Neural progenitor cell (in vitro differentiated cells): ENCODE data around the gene ERC2. TPM values are rescaled to one million over a fixed set of nuclear protein-coding genes. Genes with fewer than 3 reads are reported as not detected.

Experiments
- DNase-seq: peaks from one replicate; pipeline ENCODE4 v3.0.0-alpha.2; 2016; ENCODE audit warnings: low spot score
- H2AFZ ChIP-seq: fragments of 200-600 bp; sonication (generic); replicated peaks from 2 replicates; pipeline ENCODE4 v1.6.1; 2016; ENCODE audit warnings: antibody characterized with exemption
- H3F3A ChIP-seq: fragments of 200-600 bp; sonication (generic); 2 replicates; pipeline ENCODE4 v1.6.1; 2016; ENCODE audit warnings: antibody characterized with exemption, low read depth
- H3K27ac ChIP-seq: fragments of 200-600 bp; sonication (generic); 2 replicates; pipeline ENCODE4 v1.5.1; 2016; ENCODE audit warnings: mild to moderate bottlenecking
- H3K27me3 ChIP-seq: fragments of 200-600 bp; sonication (generic); 2 replicates; pipeline ENCODE4 v1.6.1; 2016; ENCODE audit warnings: mild to moderate bottlenecking, moderate library complexity
- H3K36me3 ChIP-seq: fragments of 200-600 bp; sonication (generic); 2 replicates; pipeline ENCODE4 v1.5.1; 2016
- H3K4me1 ChIP-seq: fragments of 200-600 bp; sonication (generic); 2 replicates; pipeline ENCODE4 v1.6.1; 2016; ENCODE audit warnings: mixed run types
- H3K4me2 ChIP-seq: fragments of 200-600 bp; sonication (generic); 2 replicates; pipeline ENCODE4 v1.6.1; 2016
- H3K4me3 ChIP-seq: fragments of 200-600 bp; sonication (generic); 2 replicates; pipeline ENCODE4 v1.5.1; 2016
- H3K79me2 ChIP-seq: fragments of 200-600 bp; sonication (generic); 2 replicates; pipeline ENCODE4 v1.6.1; 2016; ENCODE audit warnings: low read depth
- H3K9ac ChIP-seq: fragments of 200-600 bp; sonication (generic); 2 replicates; pipeline ENCODE4 v1.6.1; 2016
- H3K9me3 ChIP-seq: fragments of 200-600 bp; sonication (generic); 2 replicates; pipeline ENCODE4 v1.5.1; 2016; ENCODE audit warnings: low read depth
- H4K20me1 ChIP-seq: fragments of 200-600 bp; sonication (generic); 2 replicates; pipeline ENCODE4 v1.6.1; 2016; ENCODE audit warnings: low read depth
- H3K27ac Mint-ChIP-seq: 3 replicates; pipeline ENCODE4 v1.8.0; 2021; ENCODE audit warnings: mixed read lengths
- H3K27me3 Mint-ChIP-seq: 2 replicates; pipeline ENCODE4 v1.8.0; 2022; ENCODE audit warnings: low read depth, mild to moderate bottlenecking, inconsistent platforms, moderate library complexity, mixed read lengths; ENCODE audit not compliant: insufficient read depth
- H3K36me3 Mint-ChIP-seq: 3 replicates; pipeline ENCODE4 v1.8.0; 2021; ENCODE audit warnings: mixed read lengths
- H3K4me1 Mint-ChIP-seq: 3 replicates; pipeline ENCODE4 v1.8.0; 2021; ENCODE audit warnings: mixed read lengths
- H3K4me3 Mint-ChIP-seq: 3 replicates; pipeline ENCODE4 v1.8.0; 2021; ENCODE audit warnings: mild to moderate bottlenecking, moderate library complexity, mixed read lengths
- H3K9me3 Mint-ChIP-seq: 3 replicates; pipeline ENCODE4 v1.8.0; 2020; ENCODE audit warnings: mixed read lengths
- EZH2 ChIP-seq: fragments of 200-600 bp; sonication (generic); IDR thresholded peaks from 2 replicates; pipeline ENCODE4 v1.6.1; 2017; ENCODE audit warnings: antibody characterized with exemption, mild to moderate bottlenecking, moderate library complexity
- EZH2phosphoT487 ChIP-seq: fragments of 200-600 bp; sonication (generic); IDR thresholded peaks from 2 replicates; pipeline ENCODE4 v1.6.1; 2017; ENCODE audit warnings: antibody characterized with exemption
- total RNA-seq: library from RNA; depleted of rRNA; stranded (reverse); fragments of >200 nt; gene quantifications from 2 replicates; pipeline ENCODE4 v1.2.3, GENCODE V29; 2015; ENCODE audit warnings: low replicate concordance
- TF ChIP-seq, protein P1 (sequence below): fragments of 200-600 bp; sonication (generic); IDR thresholded peaks from 2 replicates; pipeline ENCODE4 v1.5.1; 2017; ENCODE audit warnings: antibody characterized with exemption, mild to moderate bottlenecking

Gene ERC2
- total RNA-seq, 1 donor from 2014 or later = 24.8 TPM

DNA sequence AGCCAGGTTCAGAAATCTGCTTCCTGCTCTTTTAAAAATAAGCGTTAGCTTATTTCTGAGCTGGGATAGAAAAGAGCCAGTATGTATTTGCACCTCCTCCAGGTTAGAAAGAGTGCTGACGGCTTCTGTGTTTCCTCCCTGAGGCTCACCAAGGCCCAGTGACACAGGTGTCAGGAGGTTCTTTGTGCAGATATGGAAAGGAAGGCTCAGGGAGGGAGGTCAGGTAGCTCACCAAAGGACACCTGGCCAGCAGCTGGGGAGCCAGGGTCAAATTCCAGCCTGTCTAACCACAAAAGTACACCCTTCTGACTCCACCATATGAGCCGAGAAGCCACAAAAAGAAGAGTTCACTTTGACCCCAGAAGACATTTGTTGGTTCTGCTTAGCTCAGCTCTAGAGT is 780.1 kb downstream of the ERC2 start:
- H2AFZ ChIP-seq = no peak overlapping the region
- no peak for DNase-seq
- H3K9me3 Mint-ChIP-seq = no peaks in the 10 kb centered on the region
- no peaks in the 10 kb centered on the region for H3K9me3 ChIP-seq
- no peaks in the 10 kb centered on the region for H3K36me3 Mint-ChIP-seq
- peaks cover 14% of the 10 kb centered on the region for H3F3A ChIP-seq
- peaks cover 7% of the 10 kb centered on the region for H3K27me3 Mint-ChIP-seq
- H3K27ac Mint-ChIP-seq = no peak overlapping the region
- no peaks in the 10 kb centered on the region for H3K36me3 ChIP-seq
- no peak overlapping the region for H3K27ac ChIP-seq
- H3K4me2 ChIP-seq = no peak overlapping the region
- H4K20me1 ChIP-seq = no peaks in the 10 kb centered on the region
- no peak overlapping the region for H3K4me3 Mint-ChIP-seq
- TF ChIP-seq EZH2 = no peak
- TF ChIP-seq, protein P1, sequence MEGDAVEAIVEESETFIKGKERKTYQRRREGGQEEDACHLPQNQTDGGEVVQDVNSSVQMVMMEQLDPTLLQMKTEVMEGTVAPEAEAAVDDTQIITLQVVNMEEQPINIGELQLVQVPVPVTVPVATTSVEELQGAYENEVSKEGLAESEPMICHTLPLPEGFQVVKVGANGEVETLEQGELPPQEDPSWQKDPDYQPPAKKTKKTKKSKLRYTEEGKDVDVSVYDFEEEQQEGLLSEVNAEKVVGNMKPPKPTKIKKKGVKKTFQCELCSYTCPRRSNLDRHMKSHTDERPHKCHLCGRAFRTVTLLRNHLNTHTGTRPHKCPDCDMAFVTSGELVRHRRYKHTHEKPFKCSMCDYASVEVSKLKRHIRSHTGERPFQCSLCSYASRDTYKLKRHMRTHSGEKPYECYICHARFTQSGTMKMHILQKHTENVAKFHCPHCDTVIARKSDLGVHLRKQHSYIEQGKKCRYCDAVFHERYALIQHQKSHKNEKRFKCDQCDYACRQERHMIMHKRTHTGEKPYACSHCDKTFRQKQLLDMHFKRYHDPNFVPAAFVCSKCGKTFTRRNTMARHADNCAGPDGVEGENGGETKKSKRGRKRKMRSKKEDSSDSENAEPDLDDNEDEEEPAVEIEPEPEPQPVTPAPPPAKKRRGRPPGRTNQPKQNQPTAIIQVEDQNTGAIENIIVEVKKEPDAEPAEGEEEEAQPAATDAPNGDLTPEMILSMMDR = no peak
- no peak for TF ChIP-seq EZH2phosphoT487
- H3K9ac ChIP-seq = no peak overlapping the region
- no peak overlapping the region for H3K4me3 ChIP-seq
- peaks cover 84% of the 10 kb centered on the region for H3K4me1 Mint-ChIP-seq
- no peaks in the 10 kb centered on the region for H3K27me3 ChIP-seq
- peaks cover 41% of the 10 kb centered on the region for H3K4me1 ChIP-seq
- no peaks in the 10 kb centered on the region for H3K79me2 ChIP-seq

DNA sequence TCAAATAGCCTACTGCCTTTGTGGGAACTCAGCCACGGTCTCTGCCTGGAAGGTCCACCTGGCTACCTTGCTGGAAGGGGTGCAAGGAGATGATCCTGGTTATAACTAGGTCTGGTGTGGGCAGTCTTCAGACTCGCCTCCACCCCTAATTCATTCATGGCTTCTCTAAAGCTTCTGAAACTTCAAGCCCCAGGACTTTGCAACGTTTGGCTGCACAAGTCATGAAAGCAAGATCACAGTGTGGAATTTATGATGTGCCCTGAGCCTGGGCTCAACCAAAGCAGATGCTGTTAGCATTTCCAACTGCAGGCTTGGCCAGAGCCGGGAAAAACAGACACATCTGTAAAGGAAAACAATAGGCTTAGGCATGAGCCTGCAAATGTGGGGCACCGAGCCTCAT is 780.7 kb downstream of the ERC2 start:
- Histone ChIP-seq H3K4me2 (no peak overlapping the region), H3K36me3 (no peaks in the 10 kb centered on the region), H3K79me2 (no peaks in the 10 kb centered on the region), H3K27me3 (no peaks in the 10 kb centered on the region), H3K9ac (no peak overlapping the region), H4K20me1 (no peaks in the 10 kb centered on the region), H3K27ac (no peak overlapping the region), H3K9me3 (no peaks in the 10 kb centered on the region), H3F3A (peaks cover 14% of the 10 kb centered on the region), H2AFZ (no peak overlapping the region), H3K4me1 (peaks cover 41% of the 10 kb centered on the region), H3K4me3 (no peak overlapping the region)
- DNase-seq = no peak
- Mint-ChIP-seq H3K9me3 (no peaks in the 10 kb centered on the region), H3K36me3 (no peaks in the 10 kb centered on the region), H3K27ac (no peak overlapping the region), H3K27me3 (peaks cover 7% of the 10 kb centered on the region), H3K4me1 (peaks cover 85% of the 10 kb centered on the region), H3K4me3 (no peak overlapping the region)
- TF ChIP-seq, protein P1 = no peak
- TF ChIP-seq EZH2phosphoT487 = no peak
- TF ChIP-seq EZH2 = no peak

DNA sequence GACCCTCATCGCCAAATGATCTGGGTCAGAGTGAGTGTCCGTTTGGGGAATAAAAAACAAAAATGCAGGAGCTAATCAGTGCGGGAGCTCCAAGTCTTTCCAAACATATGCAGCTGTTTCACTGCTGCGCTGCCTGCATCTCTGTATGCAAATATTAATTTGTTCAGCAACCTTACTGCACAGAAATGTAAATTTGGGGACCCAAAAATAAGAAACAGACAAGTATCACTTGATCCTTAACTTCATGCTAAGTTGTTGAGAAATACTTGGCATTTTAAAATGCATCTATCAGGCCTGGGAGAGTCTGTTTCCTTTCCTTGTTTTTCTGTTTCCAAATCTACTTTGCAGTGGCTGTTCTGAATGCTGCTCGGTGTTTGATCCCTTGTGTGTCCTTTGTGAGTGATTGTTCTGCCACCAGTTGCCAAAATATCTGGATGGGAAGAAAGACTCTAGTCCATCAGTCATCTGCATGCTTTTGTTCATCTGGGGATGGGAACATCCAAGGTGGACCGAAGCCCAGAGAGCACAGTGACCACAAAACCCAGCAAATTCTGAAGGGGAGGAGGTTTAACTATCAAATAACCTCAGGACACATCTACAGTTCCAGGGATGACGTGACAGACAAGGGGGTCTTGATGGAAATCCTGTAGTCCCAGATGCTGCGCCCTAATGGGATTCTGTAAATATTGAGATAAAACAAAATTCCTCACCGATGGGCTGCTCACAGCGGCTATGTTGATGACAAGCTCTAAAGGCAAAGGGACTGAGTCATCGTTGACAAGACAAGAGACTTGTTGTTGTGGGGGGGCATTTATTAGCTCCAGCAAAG is 781.6 kb downstream of the ERC2 start:
- H3K27ac ChIP-seq = no peak overlapping the region
- H3K27me3 ChIP-seq = no peaks in the 10 kb centered on the region
- H3K9me3 ChIP-seq = no peaks in the 10 kb centered on the region
- H3K4me1 ChIP-seq = peaks cover 33% of the 10 kb centered on the region
- peaks cover 83% of the 10 kb centered on the region for H3K4me1 Mint-ChIP-seq
- H3K27ac Mint-ChIP-seq = peak overlapping the region; percentile 2
- H3F3A ChIP-seq = peaks cover 14% of the 10 kb centered on the region
- peak overlapping the region; percentile 7 for H2AFZ ChIP-seq
- no peak overlapping the region for H3K4me3 ChIP-seq
- peaks cover 7% of the 10 kb centered on the region for H3K27me3 Mint-ChIP-seq
- H3K36me3 ChIP-seq = no peaks in the 10 kb centered on the region
- no peak overlapping the region for H3K9ac ChIP-seq
- no peaks in the 10 kb centered on the region for H3K79me2 ChIP-seq
- H3K36me3 Mint-ChIP-seq = no peaks in the 10 kb centered on the region
- TF ChIP-seq EZH2 (no peak), EZH2phosphoT487 (no peak)
- TF ChIP-seq, protein P1 = no peak
- H3K4me2 ChIP-seq = no peak overlapping the region
- H3K9me3 Mint-ChIP-seq = no peaks in the 10 kb centered on the region
- no peak overlapping the region for H3K4me3 Mint-ChIP-seq
- DNase-seq = no peak
- no peaks in the 10 kb centered on the region for H4K20me1 ChIP-seq
